ENCODE results near the gene RPUSD4. TPM values are rescaled to one million over a fixed set of nuclear protein-coding genes. Genes with fewer than 3 reads are reported as not detected.

Gene RPUSD4
- total RNA-seq, 1 donor from 2014 or later: 46.7 TPM

DNA sequence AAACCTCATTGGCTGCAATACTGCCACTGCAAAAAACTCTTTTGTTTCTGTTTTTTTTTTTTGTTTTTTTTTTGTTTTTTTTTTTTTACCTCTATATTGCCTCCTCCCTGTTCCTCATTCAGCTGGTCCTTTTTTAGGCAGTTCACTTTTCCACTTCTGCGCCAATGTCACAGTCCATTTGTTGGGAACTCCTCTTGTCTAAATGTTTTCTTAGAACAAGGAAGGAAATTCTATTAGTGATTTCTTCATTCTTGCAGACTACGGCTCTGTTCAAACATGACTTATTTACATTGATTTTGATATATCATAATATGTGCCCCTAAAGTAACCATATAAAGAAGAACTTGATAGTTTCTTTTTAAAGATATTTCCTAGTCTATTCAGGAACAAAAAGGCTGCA is 3.0 kb upstream of the RPUSD4 start:
- TF ChIP-seq EZH2phosphoT487 (IDR thresholded peaks at IDR 0.05) (no peak), EZH2 (IDR thresholded peaks at IDR 0.05) (no peak)
- TF ChIP-seq, protein P1, sequence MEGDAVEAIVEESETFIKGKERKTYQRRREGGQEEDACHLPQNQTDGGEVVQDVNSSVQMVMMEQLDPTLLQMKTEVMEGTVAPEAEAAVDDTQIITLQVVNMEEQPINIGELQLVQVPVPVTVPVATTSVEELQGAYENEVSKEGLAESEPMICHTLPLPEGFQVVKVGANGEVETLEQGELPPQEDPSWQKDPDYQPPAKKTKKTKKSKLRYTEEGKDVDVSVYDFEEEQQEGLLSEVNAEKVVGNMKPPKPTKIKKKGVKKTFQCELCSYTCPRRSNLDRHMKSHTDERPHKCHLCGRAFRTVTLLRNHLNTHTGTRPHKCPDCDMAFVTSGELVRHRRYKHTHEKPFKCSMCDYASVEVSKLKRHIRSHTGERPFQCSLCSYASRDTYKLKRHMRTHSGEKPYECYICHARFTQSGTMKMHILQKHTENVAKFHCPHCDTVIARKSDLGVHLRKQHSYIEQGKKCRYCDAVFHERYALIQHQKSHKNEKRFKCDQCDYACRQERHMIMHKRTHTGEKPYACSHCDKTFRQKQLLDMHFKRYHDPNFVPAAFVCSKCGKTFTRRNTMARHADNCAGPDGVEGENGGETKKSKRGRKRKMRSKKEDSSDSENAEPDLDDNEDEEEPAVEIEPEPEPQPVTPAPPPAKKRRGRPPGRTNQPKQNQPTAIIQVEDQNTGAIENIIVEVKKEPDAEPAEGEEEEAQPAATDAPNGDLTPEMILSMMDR (IDR thresholded peaks at IDR 0.05): no peak
- Mint-ChIP-seq H3K4me1 (peaks cover 24% of the 10 kb centered on the region), H3K4me3 (no peak overlapping the region), H3K36me3 (peaks cover under 1% of the 10 kb centered on the region), H3K27me3 (ENCODE audit: insufficient read depth, low read depth) (peaks cover 2% of the 10 kb centered on the region), H3K9me3 (no peaks in the 10 kb centered on the region), H3K27ac (no peak overlapping the region)
- Histone ChIP-seq H2AFZ (replicated peaks) (no peak overlapping the region), H3K4me3 (no peak overlapping the region), H3K36me3 (peaks cover 3% of the 10 kb centered on the region), H4K20me1 (ENCODE audit: low read depth) (peaks cover 24% of the 10 kb centered on the region), H3K27ac (no peak overlapping the region), H3K9ac (no peak overlapping the region), H3K27me3 (no peaks in the 10 kb centered on the region), H3F3A (ENCODE audit: low read depth) (peaks cover 19% of the 10 kb centered on the region), H3K9me3 (ENCODE audit: low read depth) (no peaks in the 10 kb centered on the region), H3K4me1 (peaks cover 13% of the 10 kb centered on the region), H3K4me2 (no peak overlapping the region), H3K79me2 (ENCODE audit: low read depth) (peaks cover 93% of the 10 kb centered on the region)
- DNase-seq (ENCODE audit: low spot score): no peak

DNA sequence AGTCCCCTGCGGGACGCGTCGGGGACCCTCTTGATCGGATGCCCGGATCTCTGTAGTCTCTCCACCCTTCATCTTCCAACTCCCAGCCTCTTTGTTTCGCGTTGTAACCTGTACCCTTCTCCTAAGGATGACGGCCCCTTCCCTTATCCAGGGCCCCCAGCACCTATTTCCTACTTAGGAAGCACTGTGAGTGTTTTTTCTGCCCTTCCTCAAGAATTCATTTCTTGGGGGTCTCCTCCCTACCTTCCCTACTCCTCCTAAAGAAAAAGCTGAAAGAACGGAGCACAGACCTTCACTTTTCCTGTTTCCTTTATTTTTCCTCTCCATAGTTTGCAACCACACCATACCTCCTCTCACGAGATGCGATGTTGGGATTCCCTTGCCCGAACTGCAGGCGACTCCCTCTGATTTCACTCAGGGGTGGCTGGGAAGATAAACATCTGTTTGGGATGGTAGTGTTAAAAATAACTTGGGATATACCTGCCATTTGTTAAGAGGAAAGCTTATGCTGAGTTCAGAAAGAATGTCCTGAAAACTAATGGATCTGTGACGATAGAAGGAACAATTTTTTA is 725 bp upstream of the RPUSD4 start:
- H3K79me2 ChIP-seq (ENCODE audit: low read depth): peaks cover 75% of the 10 kb centered on the region

DNA sequence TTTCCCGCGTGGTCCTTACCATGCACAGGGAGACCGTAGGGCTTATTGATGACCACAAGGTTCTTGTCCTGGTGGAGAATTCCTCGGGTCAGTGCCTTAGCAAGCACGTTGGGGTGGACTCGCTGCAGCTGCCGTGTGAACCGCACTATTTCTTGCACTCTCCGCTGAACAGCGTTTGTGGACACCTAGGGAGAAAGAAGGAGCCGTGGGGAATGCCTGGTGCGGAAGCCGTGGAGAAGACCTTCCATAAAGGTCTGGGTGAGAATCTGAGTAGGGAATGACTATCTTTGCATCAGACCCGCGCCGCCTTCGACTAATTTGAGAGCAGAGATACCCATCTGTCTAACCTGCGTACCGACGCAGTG is 597 bp downstream of the RPUSD4 start:
- peak overlapping the region; percentile 84 for H3K27ac ChIP-seq
- H3K79me2 ChIP-seq (ENCODE audit: low read depth): peaks cover 62% of the 10 kb centered on the region
- H3K4me3 Mint-ChIP-seq: peak overlapping the region; percentile 91
- H3K4me1 ChIP-seq: peaks cover 13% of the 10 kb centered on the region
- H3K27ac Mint-ChIP-seq: peak overlapping the region; percentile 87
- H3K27me3 Mint-ChIP-seq (ENCODE audit: insufficient read depth, low read depth): no peaks in the 10 kb centered on the region
- peaks cover 20% of the 10 kb centered on the region for H3F3A ChIP-seq (ENCODE audit: low read depth)
- no peaks in the 10 kb centered on the region for H3K27me3 ChIP-seq
- peak overlapping the region; percentile 91 for H3K4me2 ChIP-seq
- H2AFZ ChIP-seq (replicated peaks): peak overlapping the region; percentile 97
- H3K9me3 ChIP-seq (ENCODE audit: low read depth): no peaks in the 10 kb centered on the region
- H3K9me3 Mint-ChIP-seq: no peaks in the 10 kb centered on the region
- peak; percentile 43 for DNase-seq (ENCODE audit: low spot score)
- TF ChIP-seq EZH2phosphoT487 (IDR thresholded peaks at IDR 0.05) (no peak), EZH2 (IDR thresholded peaks at IDR 0.05) (no peak)
- TF ChIP-seq, protein P1 (IDR thresholded peaks at IDR 0.05): no peak
- peak overlapping the region; percentile 94 for H3K4me3 ChIP-seq
- peaks cover 10% of the 10 kb centered on the region for H4K20me1 ChIP-seq (ENCODE audit: low read depth)
- H3K36me3 ChIP-seq: peaks cover 7% of the 10 kb centered on the region
- peaks cover 24% of the 10 kb centered on the region for H3K4me1 Mint-ChIP-seq
- peak overlapping the region; percentile 79 for H3K9ac ChIP-seq
- peaks cover 10% of the 10 kb centered on the region for H3K36me3 Mint-ChIP-seq

More for the DNA sequence above, 725 bp upstream of the RPUSD4 start:
- TF ChIP-seq, protein P1 (IDR thresholded peaks at IDR 0.05): no peak
- TF ChIP-seq EZH2 (IDR thresholded peaks at IDR 0.05) (no peak), EZH2phosphoT487 (IDR thresholded peaks at IDR 0.05) (no peak)
- Mint-ChIP-seq H3K27me3 (ENCODE audit: insufficient read depth, low read depth) (no peaks in the 10 kb centered on the region), H3K9me3 (no peaks in the 10 kb centered on the region), H3K27ac (peak overlapping the region; percentile 67), H3K4me3 (peak overlapping the region; percentile 91), H3K4me1 (peaks cover 24% of the 10 kb centered on the region), H3K36me3 (peaks cover 5% of the 10 kb centered on the region)
- peak overlapping the region; percentile 94 for H3K4me3 ChIP-seq
- peaks cover 7% of the 10 kb centered on the region for H3K36me3 ChIP-seq
- H3K4me1 ChIP-seq: peaks cover 13% of the 10 kb centered on the region
- DNase-seq (ENCODE audit: low spot score): peak; percentile 16
- peak overlapping the region; percentile 88 for H3K4me2 ChIP-seq
- peaks cover 18% of the 10 kb centered on the region for H4K20me1 ChIP-seq (ENCODE audit: low read depth)
- H3K27me3 ChIP-seq: no peaks in the 10 kb centered on the region
- no peaks in the 10 kb centered on the region for H3K9me3 ChIP-seq (ENCODE audit: low read depth)
- peak overlapping the region; percentile 19 for H2AFZ ChIP-seq (replicated peaks)
- no peak overlapping the region for H3K27ac ChIP-seq
- H3F3A ChIP-seq (ENCODE audit: low read depth): peaks cover 20% of the 10 kb centered on the region
- peak overlapping the region; percentile 76 for H3K9ac ChIP-seq
